K562 (cell line): ENCODE measurements around the gene LRTM1.

Experiments used
- ATF1 ChIP-seq, 2 experiments: fragments of 450-650 bp in 1 of 2; IDR thresholded peaks; 2 replicates each; pipeline ENCODE4 v1.6.1; 2016; ENCODE audit warnings: missing compliant biosample characterization in 1 of 2, missing genetic modification characterization in 1 of 2
- FOXM1 ChIP-seq, 2 experiments: fragments of 450-650 bp in 1 of 2; sonication (generic) in 1 of 2; formaldehyde crosslinking in 1 of 2; IDR thresholded peaks; 2 replicates each; pipeline versions ENCODE4 v1.6.1 to v1.9.0; 2017 to 2022; ENCODE audit warnings: low read depth in 2 of 2, mild to moderate bottlenecking in 2 of 2, missing genetic modification reagents in 1 of 2, moderate library complexity in 1 of 2
- NFXL1 ChIP-seq: fragments of 450-650 bp; formaldehyde crosslinking; IDR thresholded peaks from 2 replicates; pipeline ENCODE4 v1.4.0; 2021; ENCODE audit warnings: mild to moderate bottlenecking
- TCF3 ChIP-seq: sonication (generic); formaldehyde crosslinking; IDR thresholded peaks from 2 replicates; pipeline ENCODE4 v1.4.0; 2020; ENCODE audit warnings: mild to moderate bottlenecking, missing genetic modification reagents
- ZNF274 ChIP-seq: IDR thresholded peaks from 2 replicates; pipeline ENCODE4 v1.6.1; 2011; ENCODE audit warnings: low read depth, mild to moderate bottlenecking, low read length, moderate library complexity, borderline replicate concordance

GRCh38 chr3:54897028-54897711 is 30.7 kb downstream of the LRTM1 start:
- TF ChIP-seq ATF1 (CRISPR knock-in tag; IDR thresholded peaks at IDR 0.05): no peak
- TF ChIP-seq ATF1 (tag; IDR thresholded peaks at IDR 0.05): no peak
- no peak for TF ChIP-seq ZNF274
- TF ChIP-seq FOXM1 (IDR thresholded peaks at IDR 0.05; ENCODE audit: low read depth): no peak
- TF ChIP-seq FOXM1 (CRISPR knock-in tag; IDR thresholded peaks at IDR 0.05; ENCODE audit: low read depth): no peak
- no peak for TF ChIP-seq NFXL1 (CRISPR knock-in tag)
- no peak for TF ChIP-seq TCF3 (CRISPR knock-in tag)
